Measurements from ENCODE around the gene ABCB8. TPM values are rescaled to one million over a fixed set of nuclear protein-coding genes. Genes with fewer than 3 reads are reported as not detected.

ABCB8 gene
- polyA plus RNA-seq, 1 of the 3 experiments (the other 2 are of a cell fraction): 36.0 TPM

DNA sequence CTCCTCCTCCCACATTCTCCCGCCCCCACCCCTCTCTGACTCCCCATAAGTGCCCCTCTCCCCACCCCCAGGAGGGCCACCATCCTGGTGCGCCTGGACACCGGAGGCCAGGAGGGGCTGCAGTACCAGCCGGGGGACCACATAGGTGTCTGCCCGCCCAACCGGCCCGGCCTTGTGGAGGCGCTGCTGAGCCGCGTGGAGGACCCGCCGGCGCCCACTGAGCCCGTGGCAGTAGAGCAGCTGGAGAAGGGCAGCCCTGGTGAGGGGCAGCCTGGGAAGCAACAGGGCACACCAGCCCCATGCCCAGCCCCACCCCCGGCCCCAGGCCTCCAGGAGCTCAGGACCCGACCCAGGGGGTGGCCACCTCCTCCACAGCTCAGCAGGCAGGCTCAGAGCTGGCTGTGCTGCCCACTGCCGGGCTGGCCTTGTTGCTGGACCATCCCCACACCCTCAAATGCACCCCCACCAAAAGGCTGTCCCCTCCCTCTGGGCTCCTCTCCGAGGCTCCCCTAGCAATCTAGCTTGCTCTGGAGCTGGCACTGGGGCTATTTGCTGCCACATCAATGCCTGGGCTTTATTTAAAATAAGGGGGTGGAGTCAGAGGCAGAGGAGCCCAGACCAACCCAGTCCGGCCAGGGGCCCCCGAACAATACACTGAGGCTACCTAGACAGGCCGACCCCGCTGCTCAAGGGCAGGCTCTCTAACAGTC is 18.8 kb upstream of the ABCB8 start:
- ChIA-PET CTCF (interaction anchor here (0.5 to 11.3 kb wide), 20 partner anchors 11 to 231 kb away, joined by 3 to 151 read pairs (median 7); partner anchors contain the start of genes ABCB8, ATG9B, CDK5 and NOS3), POLR2A (interaction anchor here (0.9 to 1.4 kb wide), 2 partner anchors 9 to 15 kb away, joined by 3 to 5 read pairs; no protein-coding TSS in a partner anchor)
- Histone ChIP-seq H3K79me2 (ENCODE audit: insufficient read depth) (no peaks in the 10 kb centered on the region), H3K4me2 (no peak overlapping the region), H2AFZ (ENCODE audit: low read depth) (no peak overlapping the region), H3K9ac (no peak overlapping the region), H3K9me2 (no peaks in the 10 kb centered on the region), H3K4me3 (ENCODE audit: low read depth in 2 of 2, low read length in 1 of 2) (no peak overlapping the region), H3F3A (replicated peaks; ENCODE audit: insufficient read depth) (no peaks in the 10 kb centered on the region), H4K20me1 (ENCODE audit: insufficient read depth) (no peaks in the 10 kb centered on the region), H3K36me3 (replicated peaks in 1 of 2; ENCODE audit: control insufficient read depth in 1 of 2, insufficient read depth in 2 of 2, low read length in 1 of 2) (no peaks in the 10 kb centered on the region), H3K9me3 (no peaks in the 10 kb centered on the region), H3K27me3 (ENCODE audit: insufficient read depth) (0 out of 2 replicates have a peak, but pooled peaks cover 5% of the 10 kb centered on the region), H3K4me1 (ENCODE audit: control insufficient read depth in 1 of 2, insufficient read depth in 2 of 2, low read depth in 1 of 2, low read length in 1 of 2) (peaks cover 0 to 30% of the 10 kb centered on the region in 2 experiments; a peak in 1 of 4 replicates), H3K27ac (ENCODE audit: low read depth in 2 of 2, low read length in 1 of 2) (no peak overlapping the region)
- TF ChIP-seq, protein P1, sequence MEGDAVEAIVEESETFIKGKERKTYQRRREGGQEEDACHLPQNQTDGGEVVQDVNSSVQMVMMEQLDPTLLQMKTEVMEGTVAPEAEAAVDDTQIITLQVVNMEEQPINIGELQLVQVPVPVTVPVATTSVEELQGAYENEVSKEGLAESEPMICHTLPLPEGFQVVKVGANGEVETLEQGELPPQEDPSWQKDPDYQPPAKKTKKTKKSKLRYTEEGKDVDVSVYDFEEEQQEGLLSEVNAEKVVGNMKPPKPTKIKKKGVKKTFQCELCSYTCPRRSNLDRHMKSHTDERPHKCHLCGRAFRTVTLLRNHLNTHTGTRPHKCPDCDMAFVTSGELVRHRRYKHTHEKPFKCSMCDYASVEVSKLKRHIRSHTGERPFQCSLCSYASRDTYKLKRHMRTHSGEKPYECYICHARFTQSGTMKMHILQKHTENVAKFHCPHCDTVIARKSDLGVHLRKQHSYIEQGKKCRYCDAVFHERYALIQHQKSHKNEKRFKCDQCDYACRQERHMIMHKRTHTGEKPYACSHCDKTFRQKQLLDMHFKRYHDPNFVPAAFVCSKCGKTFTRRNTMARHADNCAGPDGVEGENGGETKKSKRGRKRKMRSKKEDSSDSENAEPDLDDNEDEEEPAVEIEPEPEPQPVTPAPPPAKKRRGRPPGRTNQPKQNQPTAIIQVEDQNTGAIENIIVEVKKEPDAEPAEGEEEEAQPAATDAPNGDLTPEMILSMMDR (IDR thresholded peaks at IDR 0.05): no peak
- TF ChIP-seq SMC3 (IDR thresholded peaks at IDR 0.05; ENCODE audit: low read depth, low read length): no peak
- TF ChIP-seq SIN3A (IDR thresholded peaks at IDR 0.05; ENCODE audit: borderline replicate concordance, low read depth, low read length): no peak
- TF ChIP-seq, protein P2, sequence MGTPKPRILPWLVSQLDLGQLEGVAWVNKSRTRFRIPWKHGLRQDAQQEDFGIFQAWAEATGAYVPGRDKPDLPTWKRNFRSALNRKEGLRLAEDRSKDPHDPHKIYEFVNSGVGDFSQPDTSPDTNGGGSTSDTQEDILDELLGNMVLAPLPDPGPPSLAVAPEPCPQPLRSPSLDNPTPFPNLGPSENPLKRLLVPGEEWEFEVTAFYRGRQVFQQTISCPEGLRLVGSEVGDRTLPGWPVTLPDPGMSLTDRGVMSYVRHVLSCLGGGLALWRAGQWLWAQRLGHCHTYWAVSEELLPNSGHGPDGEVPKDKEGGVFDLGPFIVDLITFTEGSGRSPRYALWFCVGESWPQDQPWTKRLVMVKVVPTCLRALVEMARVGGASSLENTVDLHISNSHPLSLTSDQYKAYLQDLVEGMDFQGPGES (IDR thresholded peaks at IDR 0.05; ENCODE audit: low read depth, low read length): no peak
- TF ChIP-seq FOXJ3 (CRISPR knock-in tag; IDR thresholded peaks at IDR 0.05): no peak
- TF ChIP-seq TCF12 (IDR thresholded peaks at IDR 0.05): no peak
- TF ChIP-seq RAD21 (IDR thresholded peaks at IDR 0.05; ENCODE audit: low read length): no peak
- no peak for TF ChIP-seq MEF2A (IDR thresholded peaks at IDR 0.05; ENCODE audit: borderline replicate concordance, low read depth)
- TF ChIP-seq FOXM1 (IDR thresholded peaks at IDR 0.05; ENCODE audit: low read depth): no peak
- no peak for TF ChIP-seq TEAD4 (IDR thresholded peaks at IDR 0.05; ENCODE audit: borderline replicate concordance, insufficient read depth)
- no peak for TF ChIP-seq JUND (IDR thresholded peaks at IDR 0.05)
- TF ChIP-seq, protein P3, sequence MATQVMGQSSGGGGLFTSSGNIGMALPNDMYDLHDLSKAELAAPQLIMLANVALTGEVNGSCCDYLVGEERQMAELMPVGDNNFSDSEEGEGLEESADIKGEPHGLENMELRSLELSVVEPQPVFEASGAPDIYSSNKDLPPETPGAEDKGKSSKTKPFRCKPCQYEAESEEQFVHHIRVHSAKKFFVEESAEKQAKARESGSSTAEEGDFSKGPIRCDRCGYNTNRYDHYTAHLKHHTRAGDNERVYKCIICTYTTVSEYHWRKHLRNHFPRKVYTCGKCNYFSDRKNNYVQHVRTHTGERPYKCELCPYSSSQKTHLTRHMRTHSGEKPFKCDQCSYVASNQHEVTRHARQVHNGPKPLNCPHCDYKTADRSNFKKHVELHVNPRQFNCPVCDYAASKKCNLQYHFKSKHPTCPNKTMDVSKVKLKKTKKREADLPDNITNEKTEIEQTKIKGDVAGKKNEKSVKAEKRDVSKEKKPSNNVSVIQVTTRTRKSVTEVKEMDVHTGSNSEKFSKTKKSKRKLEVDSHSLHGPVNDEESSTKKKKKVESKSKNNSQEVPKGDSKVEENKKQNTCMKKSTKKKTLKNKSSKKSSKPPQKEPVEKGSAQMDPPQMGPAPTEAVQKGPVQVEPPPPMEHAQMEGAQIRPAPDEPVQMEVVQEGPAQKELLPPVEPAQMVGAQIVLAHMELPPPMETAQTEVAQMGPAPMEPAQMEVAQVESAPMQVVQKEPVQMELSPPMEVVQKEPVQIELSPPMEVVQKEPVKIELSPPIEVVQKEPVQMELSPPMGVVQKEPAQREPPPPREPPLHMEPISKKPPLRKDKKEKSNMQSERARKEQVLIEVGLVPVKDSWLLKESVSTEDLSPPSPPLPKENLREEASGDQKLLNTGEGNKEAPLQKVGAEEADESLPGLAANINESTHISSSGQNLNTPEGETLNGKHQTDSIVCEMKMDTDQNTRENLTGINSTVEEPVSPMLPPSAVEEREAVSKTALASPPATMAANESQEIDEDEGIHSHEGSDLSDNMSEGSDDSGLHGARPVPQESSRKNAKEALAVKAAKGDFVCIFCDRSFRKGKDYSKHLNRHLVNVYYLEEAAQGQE (IDR thresholded peaks at IDR 0.05; ENCODE audit: low read depth, low read length): no peak
- no peak for TF ChIP-seq TAF1 (IDR thresholded peaks at IDR 0.05; ENCODE audit: borderline replicate concordance, low read depth, low read length)
- TF ChIP-seq MXI1 (IDR thresholded peaks at IDR 0.05; ENCODE audit: low read depth, low read length): no peak
- no peak for TF ChIP-seq ELF1 (IDR thresholded peaks at IDR 0.05)
- TF ChIP-seq POLR2AphosphoS5 (IDR thresholded peaks at IDR 0.05; ENCODE audit: low read depth, low read length): no peak
- 85% methylated on average over 17 of the region's 22 CpGs for WGBS (ENCODE audit: low lambda C conversion rate)
- peak; percentile 62 for DNase-seq

Data from SK-N-SH (cell line).